Memory B cell (primary cell): ENCODE results near the gene LAMTOR3.
A peak's percentile ranks its signal among the peaks of the same experiment; 100 is the strongest.

Experiments
- ATAC-seq: fragments of 150-1000 bp; cut with Tn5 transposase; 2 replicates; pipeline ENCODE4 v1.10.0; 2021; ENCODE audit warnings: low read depth, mild to moderate bottlenecking, moderate library complexity
- DNase-seq, 2 donors: peaks; one replicate each; pipeline ENCODE4 v3.0.0; 2022; ENCODE audit warnings: low spot score in 2 of 2
- H3K27ac Mint-ChIP-seq: one replicate; pipeline ENCODE4 v1.8.0; 2022; ENCODE audit warnings: mild to moderate bottlenecking, moderate library complexity, mixed read lengths
- H3K27me3 Mint-ChIP-seq: one replicate; pipeline ENCODE4 v1.8.0; 2022; ENCODE audit warnings: mixed read lengths
- H3K36me3 Mint-ChIP-seq: one replicate; pipeline ENCODE4 v1.8.0; 2022; ENCODE audit warnings: mild to moderate bottlenecking, mixed read lengths
- H3K4me1 Mint-ChIP-seq: one replicate; pipeline ENCODE4 v1.8.0; 2022; ENCODE audit warnings: mixed read lengths
- H3K4me3 Mint-ChIP-seq: one replicate; pipeline ENCODE4 v1.8.0; 2022; ENCODE audit warnings: mild to moderate bottlenecking, moderate library complexity, mixed read lengths
- H3K9me3 Mint-ChIP-seq: one replicate; pipeline ENCODE4 v1.8.0; 2022; ENCODE audit warnings: mixed read lengths

Gene LAMTOR3

GRCh38 chr4:99885063-99885664 lies 9.1 kb downstream of the LAMTOR3 start:
- Mint-ChIP-seq H3K4me3 (no peak overlapping the region), H3K9me3 (no peaks in the 10 kb centered on the region), H3K27ac (no peak overlapping the region), H3K27me3 (no peaks in the 10 kb centered on the region), H3K36me3 (peaks cover 11% of the 10 kb centered on the region), H3K4me1 (peaks cover 4% of the 10 kb centered on the region)
- DNase-seq: peak in 1 of 2 donors; percentile 41
- peak; percentile 39 for ATAC-seq

DNA sequence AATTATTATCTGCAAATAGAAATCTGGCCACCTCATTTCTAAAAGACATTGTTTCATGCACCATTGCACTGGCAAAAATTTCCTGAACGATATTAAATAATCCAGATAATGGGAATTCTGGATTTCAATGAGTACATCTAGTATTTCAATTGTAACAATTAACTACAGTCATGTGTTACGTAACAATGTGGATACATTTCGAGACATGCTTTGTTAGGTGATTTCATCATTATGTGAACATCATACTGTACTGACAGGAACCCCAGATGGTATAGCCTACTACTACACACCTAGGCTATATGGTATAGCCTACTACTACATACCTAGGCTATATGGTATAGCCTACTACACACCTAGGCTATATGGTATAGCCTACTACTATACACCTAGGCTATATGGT lies 14.8 kb downstream of the LAMTOR3 start:
- ATAC-seq (no peak), DNase-seq (no peak)
- Mint-ChIP-seq H3K36me3 (peaks cover 18% of the 10 kb centered on the region), H3K4me3 (no peak overlapping the region), H3K27ac (no peak overlapping the region), H3K27me3 (no peaks in the 10 kb centered on the region), H3K9me3 (no peaks in the 10 kb centered on the region), H3K4me1 (no peaks in the 10 kb centered on the region)

GRCh38 chr4:99878604-99879003 lies 15.6 kb downstream of the LAMTOR3 start:
- Mint-ChIP-seq H3K27ac (no peak overlapping the region), H3K36me3 (peaks cover 18% of the 10 kb centered on the region), H3K27me3 (no peaks in the 10 kb centered on the region), H3K9me3 (no peaks in the 10 kb centered on the region), H3K4me3 (no peak overlapping the region), H3K4me1 (no peaks in the 10 kb centered on the region)
- no peak for DNase-seq
- ATAC-seq: no peak

DNA sequence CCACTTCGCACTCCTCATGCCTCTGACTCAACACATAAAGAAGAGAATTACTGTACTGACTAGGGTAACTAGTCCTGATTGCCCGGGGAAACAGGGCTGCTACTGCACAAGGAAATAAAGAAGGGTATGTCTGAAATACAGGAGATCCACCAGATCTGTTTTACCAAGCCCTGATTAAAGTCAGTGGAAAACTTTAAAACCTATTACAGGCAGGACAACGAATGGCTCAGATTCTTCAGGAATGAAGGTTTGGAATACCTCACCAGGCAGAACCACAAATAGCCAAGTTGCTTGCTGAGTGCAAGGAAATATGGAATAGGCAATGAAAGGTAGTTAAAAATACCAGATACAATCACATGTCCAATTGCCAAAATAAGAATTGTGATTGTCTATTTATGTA lies 17.3 kb downstream of the LAMTOR3 start:
- ATAC-seq (no peak), DNase-seq (no peak)
- peaks cover 22% of the 10 kb centered on the region for H3K36me3 Mint-ChIP-seq
- H3K4me1 Mint-ChIP-seq: no peaks in the 10 kb centered on the region
- H3K4me3 Mint-ChIP-seq: no peak overlapping the region
- no peaks in the 10 kb centered on the region for H3K9me3 Mint-ChIP-seq
- H3K27me3 Mint-ChIP-seq: no peaks in the 10 kb centered on the region
- H3K27ac Mint-ChIP-seq: no peak overlapping the region

DNA sequence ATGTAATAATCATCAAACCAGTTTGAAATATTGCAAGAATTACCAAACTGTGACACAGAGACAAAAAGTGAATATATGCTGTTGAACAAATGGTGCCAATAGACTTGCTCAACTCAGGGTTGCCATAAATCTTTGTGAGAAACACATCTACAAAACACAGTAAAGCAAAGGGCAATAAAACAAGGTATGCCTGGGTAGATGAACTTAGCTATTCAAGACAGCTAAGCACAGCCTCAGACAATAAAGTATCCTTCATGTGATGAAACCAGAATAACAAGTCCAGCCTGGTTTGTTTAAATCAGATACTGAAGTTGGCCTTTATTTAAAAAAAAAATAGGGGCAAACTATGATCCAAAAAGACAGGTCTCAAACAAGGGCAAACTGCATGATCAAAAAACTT lies 19.2 kb downstream of the LAMTOR3 start:
- H3K27me3 Mint-ChIP-seq: no peaks in the 10 kb centered on the region
- H3K4me3 Mint-ChIP-seq: no peak overlapping the region
- peaks cover 23% of the 10 kb centered on the region for H3K36me3 Mint-ChIP-seq
- DNase-seq: no peak
- H3K4me1 Mint-ChIP-seq: no peaks in the 10 kb centered on the region
- H3K27ac Mint-ChIP-seq: no peak overlapping the region
- H3K9me3 Mint-ChIP-seq: no peaks in the 10 kb centered on the region
- no peak for ATAC-seq

DNA sequence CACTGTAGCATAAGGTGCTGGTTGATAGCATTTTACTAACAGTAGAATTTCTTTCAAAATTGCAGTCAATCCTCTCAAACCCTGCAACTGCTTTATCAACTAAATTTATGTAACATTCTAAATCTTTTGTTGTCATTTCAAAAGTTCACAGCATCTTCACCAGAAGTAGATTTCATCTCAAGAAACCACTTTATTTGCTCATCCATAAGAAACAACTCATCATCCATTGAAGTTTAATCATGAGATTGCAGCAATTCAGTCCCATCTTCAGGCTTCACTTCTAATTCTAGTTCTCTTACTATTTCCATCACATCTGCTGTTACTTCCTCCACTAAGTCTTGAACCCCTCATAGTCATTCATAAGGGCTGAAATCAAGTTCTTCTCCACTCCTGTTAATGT lies 21.7 kb downstream of the LAMTOR3 start:
- H3K4me3 Mint-ChIP-seq: no peak overlapping the region
- ATAC-seq: no peak
- H3K27me3 Mint-ChIP-seq: no peaks in the 10 kb centered on the region
- H3K9me3 Mint-ChIP-seq: no peaks in the 10 kb centered on the region
- DNase-seq: no peak
- H3K36me3 Mint-ChIP-seq: peaks cover 27% of the 10 kb centered on the region
- H3K4me1 Mint-ChIP-seq: no peaks in the 10 kb centered on the region
- no peak overlapping the region for H3K27ac Mint-ChIP-seq

DNA sequence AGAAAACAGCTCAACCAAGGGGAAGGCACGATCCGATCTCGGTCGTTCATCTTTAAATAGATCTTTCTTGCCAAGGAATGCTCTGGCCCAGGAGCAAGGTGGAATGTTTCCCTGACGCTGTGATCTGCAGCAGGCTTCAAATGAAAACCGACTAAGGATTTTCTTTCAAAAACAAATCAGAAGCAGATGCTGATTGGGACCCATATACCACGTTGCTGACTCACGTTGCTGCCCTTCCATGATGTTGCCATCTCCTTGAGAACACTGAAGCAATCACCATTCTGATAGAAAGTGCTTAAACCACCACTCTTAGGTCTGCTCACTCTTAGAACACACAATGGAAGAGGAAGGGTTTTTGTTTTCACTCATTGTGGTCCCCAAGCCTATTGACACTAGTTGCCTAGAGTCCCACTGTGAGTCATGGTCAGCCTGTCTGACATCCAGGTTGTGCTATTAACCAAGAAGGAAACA lies 26.1 kb downstream of the LAMTOR3 start:
- ATAC-seq (no peak), DNase-seq (no peak)
- no peaks in the 10 kb centered on the region for H3K27me3 Mint-ChIP-seq
- no peaks in the 10 kb centered on the region for H3K4me1 Mint-ChIP-seq
- H3K36me3 Mint-ChIP-seq: peaks cover 30% of the 10 kb centered on the region
- H3K9me3 Mint-ChIP-seq: no peaks in the 10 kb centered on the region
- H3K27ac Mint-ChIP-seq: peak overlapping the region; percentile 10
- no peak overlapping the region for H3K4me3 Mint-ChIP-seq

GRCh38 chr4:99863804-99864203 lies 30.4 kb downstream of the LAMTOR3 start:
- DNase-seq (no peak), ATAC-seq (no peak)
- Mint-ChIP-seq H3K4me3 (no peak overlapping the region), H3K4me1 (peaks cover 8% of the 10 kb centered on the region), H3K27ac (peak overlapping the region; percentile 28), H3K9me3 (no peaks in the 10 kb centered on the region), H3K27me3 (no peaks in the 10 kb centered on the region), H3K36me3 (peaks cover 21% of the 10 kb centered on the region)

GRCh38 chr4:99861120-99861905 lies 32.9 kb downstream of the LAMTOR3 start:
- DNase-seq (no peak), ATAC-seq (no peak)
- Mint-ChIP-seq H3K4me1 (peaks cover 13% of the 10 kb centered on the region), H3K9me3 (no peaks in the 10 kb centered on the region), H3K27ac (peak overlapping the region; percentile 31), H3K4me3 (no peak overlapping the region), H3K27me3 (no peaks in the 10 kb centered on the region), H3K36me3 (peaks cover 13% of the 10 kb centered on the region)

DNA sequence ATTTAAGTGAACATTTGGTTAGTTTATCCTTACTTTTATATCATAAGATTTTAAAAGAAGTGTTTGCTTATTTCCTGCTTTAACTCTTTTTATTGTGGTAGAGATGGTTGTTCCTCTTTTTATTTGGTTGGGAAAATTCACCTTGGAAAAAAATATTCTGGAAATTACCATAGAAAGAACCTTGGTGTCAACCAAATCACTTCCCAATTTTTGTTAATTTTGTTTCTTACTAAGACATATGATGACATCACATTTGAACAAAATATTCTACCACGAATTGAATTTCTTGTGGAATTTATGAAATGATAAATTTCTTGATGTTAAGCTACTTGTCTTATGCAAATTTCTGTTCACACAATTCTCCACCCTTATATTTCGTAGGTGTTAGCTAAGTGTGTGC lies 33.7 kb downstream of the LAMTOR3 start:
- Mint-ChIP-seq H3K36me3 (peaks cover 15% of the 10 kb centered on the region), H3K27me3 (no peaks in the 10 kb centered on the region), H3K4me1 (peaks cover 19% of the 10 kb centered on the region), H3K27ac (no peak overlapping the region), H3K9me3 (no peaks in the 10 kb centered on the region), H3K4me3 (no peak overlapping the region)
- ATAC-seq (no peak), DNase-seq (no peak)

GRCh38 chr4:99859618-99860017 lies 34.6 kb downstream of the LAMTOR3 start:
- Mint-ChIP-seq H3K27me3 (no peaks in the 10 kb centered on the region), H3K4me3 (no peak overlapping the region), H3K27ac (peak overlapping the region; percentile 46), H3K9me3 (no peaks in the 10 kb centered on the region), H3K4me1 (peaks cover 27% of the 10 kb centered on the region), H3K36me3 (peaks cover 19% of the 10 kb centered on the region)
- DNase-seq: no peak
- no peak for ATAC-seq

- no peak for ATAC-seq
- Mint-ChIP-seq H3K4me3 (no peak overlapping the region), H3K4me1 (peaks cover 30% of the 10 kb centered on the region), H3K27ac (peak overlapping the region; percentile 79), H3K9me3 (no peaks in the 10 kb centered on the region), H3K36me3 (peaks cover 23% of the 10 kb centered on the region), H3K27me3 (no peaks in the 10 kb centered on the region)
- no peak for DNase-seq
Measured at GRCh38 chr4:99857307-99857706, 36.9 kb downstream of the LAMTOR3 start.

DNA sequence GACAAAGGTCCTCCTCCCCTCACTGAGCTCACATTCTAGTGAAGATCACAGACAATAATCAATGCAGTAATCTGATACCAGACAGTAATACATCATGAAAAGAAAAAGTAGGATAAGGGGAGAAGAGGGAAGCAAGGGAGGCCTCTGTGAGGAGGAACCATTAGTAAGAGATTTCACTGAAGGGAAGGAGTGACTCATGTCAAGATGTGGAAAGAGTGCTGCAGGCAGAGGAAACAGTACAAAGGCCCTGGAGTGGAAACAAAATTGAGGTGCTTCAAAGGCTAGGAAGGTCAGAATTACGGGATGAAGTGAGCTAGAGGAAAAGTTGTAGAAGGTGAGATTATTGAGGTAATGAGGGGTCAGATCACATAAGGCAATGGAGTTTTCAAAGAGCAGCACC lies 38.1 kb downstream of the LAMTOR3 start:
- Mint-ChIP-seq H3K9me3 (no peaks in the 10 kb centered on the region), H3K4me3 (no peak overlapping the region), H3K36me3 (peaks cover 23% of the 10 kb centered on the region), H3K4me1 (peaks cover 37% of the 10 kb centered on the region), H3K27ac (peak overlapping the region; percentile 79), H3K27me3 (no peaks in the 10 kb centered on the region)
- no peak for ATAC-seq
- DNase-seq: no peak

DNA sequence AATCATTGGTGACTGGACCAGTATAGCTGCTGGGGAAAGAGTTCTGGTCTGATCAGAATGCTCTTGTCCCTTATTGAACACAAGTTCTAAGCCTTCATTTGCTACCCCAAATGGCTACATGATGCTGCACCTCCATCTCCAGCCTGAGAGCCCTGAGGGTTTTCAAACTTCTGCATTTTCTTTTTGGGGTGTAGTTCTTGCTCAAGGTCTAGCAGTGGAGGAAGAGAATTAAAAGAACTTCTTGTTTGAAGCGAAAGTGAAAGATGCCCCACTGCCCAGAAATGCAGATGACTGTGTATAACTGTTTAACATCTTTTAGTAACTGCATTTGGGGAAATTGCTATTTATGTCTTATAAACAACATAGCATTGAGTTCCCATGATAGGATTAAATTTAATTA lies 38.5 kb downstream of the LAMTOR3 start:
- H3K27me3 Mint-ChIP-seq: no peaks in the 10 kb centered on the region
- H3K4me1 Mint-ChIP-seq: peaks cover 42% of the 10 kb centered on the region
- no peak overlapping the region for H3K4me3 Mint-ChIP-seq
- H3K27ac Mint-ChIP-seq: peak overlapping the region; percentile 79
- peak; percentile 88 for ATAC-seq
- no peaks in the 10 kb centered on the region for H3K9me3 Mint-ChIP-seq
- peaks cover 23% of the 10 kb centered on the region for H3K36me3 Mint-ChIP-seq
- DNase-seq: peak; percentile 21 to 55

GRCh38 chr4:99853999-99854398 lies 40.2 kb downstream of the LAMTOR3 start:
- ATAC-seq (no peak), DNase-seq (no peak)
- Mint-ChIP-seq H3K36me3 (peaks cover 18% of the 10 kb centered on the region), H3K27ac (peak overlapping the region; percentile 48), H3K27me3 (no peaks in the 10 kb centered on the region), H3K9me3 (no peaks in the 10 kb centered on the region), H3K4me1 (peaks cover 36% of the 10 kb centered on the region), H3K4me3 (no peak overlapping the region)
